Measurements from ENCODE around the gene CRIP2. TPM values are rescaled to one million over a fixed set of nuclear protein-coding genes. Genes with fewer than 3 reads are reported as not detected.
A peak's percentile ranks its signal among the peaks of the same experiment; 100 is the strongest.

CRIP2 gene
- total RNA-seq, 1 donor from 2014 or later, result 23.8 TPM

- DNase-seq (ENCODE audit: low spot score), result no peak
- no peak for ATAC-seq
Observed at GRCh38 chr14:105519946-105520698, 45.5 kb downstream of the CRIP2 start.

GRCh38 chr14:105525326-105525725, 50.7 kb downstream of the CRIP2 start:
- ATAC-seq (no peak), DNase-seq (ENCODE audit: low spot score) (no peak)

GRCh38 chr14:105525861-105526775, 51.5 kb downstream of the CRIP2 start, which contains the start of gene TMEM121:
Gene TMEM121 (plus strand): TSS chr14:105526583. CDS start chr14:105528835, 2,252 bp downstream.
- ATAC-seq (peak; percentile 11), DNase-seq (ENCODE audit: low spot score) (no peak)

- ATAC-seq, result no peak
- no peak for DNase-seq (ENCODE audit: low spot score)
Observed at GRCh38 chr14:105526776-105527380, 52.3 kb downstream of the CRIP2 start.

- peak; percentile 3 for ATAC-seq
- no peak for DNase-seq (ENCODE audit: low spot score)
Observed at GRCh38 chr14:105527381-105527825, 52.8 kb downstream of the CRIP2 start.

- DNase-seq (ENCODE audit: low spot score) (peak; percentile 81), ATAC-seq (peak; percentile 88)
Observed at GRCh38 chr14:105527826-105528585, 53.4 kb downstream of the CRIP2 start.

- ATAC-seq, result no peak
- peak; percentile 49 for DNase-seq (ENCODE audit: low spot score)
Observed at GRCh38 chr14:105528586-105529318, 54.1 kb downstream of the CRIP2 start.

GRCh38 chr14:105529319-105529568, 54.6 kb downstream of the CRIP2 start:
- DNase-seq (ENCODE audit: low spot score) (no peak), ATAC-seq (no peak)

Other genes starting within 250 kb of the CRIP2 start
- gene BTBD6, start 226.3 kb upstream of the CRIP2 start, total RNA-seq, result 20.3 TPM
- 20.5 TPM for gene BRF1, start 173.8 kb upstream of the CRIP2 start, total RNA-seq
- 26.6 TPM for gene PACS2, start 160.1 kb upstream of the CRIP2 start, total RNA-seq
- 1.3 TPM for gene TEX22, start 76.3 kb upstream of the CRIP2 start, total RNA-seq
- 39.2 TPM for gene MTA1, start 55.0 kb upstream of the CRIP2 start, total RNA-seq
- gene CRIP1, start 12.1 kb downstream of the CRIP2 start, total RNA-seq, result 3.2 TPM
- gene TEDC1, start 16.4 kb downstream of the CRIP2 start, total RNA-seq, result 10.6 TPM
- gene TMEM121, start 51.8 kb downstream of the CRIP2 start, total RNA-seq, result 4.4 TPM

Measured in left lobe of liver (tissue), 2 donors.